Measurements from ENCODE around the gene VWA8.
A peak's percentile ranks its signal among the peaks of the same experiment; 100 is the strongest.

DNA sequence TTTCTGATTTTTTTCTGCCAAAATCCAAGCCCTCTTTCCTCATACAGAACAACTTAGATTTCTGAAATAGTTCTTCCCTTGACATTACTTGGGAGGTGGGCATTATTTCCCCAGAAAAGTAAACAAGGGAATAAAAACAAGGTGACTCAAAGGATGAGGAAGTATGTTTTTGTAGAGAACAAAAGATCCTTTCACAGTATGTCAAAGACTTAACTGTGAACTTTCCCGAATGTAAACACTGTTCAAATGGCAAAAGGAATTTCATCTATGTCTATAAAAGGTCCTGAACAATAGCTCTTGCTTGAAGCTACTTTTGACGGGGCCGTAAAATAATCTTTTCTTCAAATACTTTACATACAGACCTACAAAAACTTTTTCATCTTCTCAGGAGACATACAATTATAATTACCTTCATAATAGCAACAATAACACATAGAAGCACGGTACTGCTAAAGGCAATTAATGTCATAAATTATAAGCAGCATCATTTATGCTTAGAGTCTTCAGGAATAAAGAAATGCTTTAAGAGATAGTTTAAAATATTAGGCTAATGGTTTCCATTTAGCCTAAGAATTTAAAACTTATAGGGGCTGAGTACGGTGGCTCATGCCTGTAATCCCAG, 312.5 kb downstream of the VWA8 start:
- TF ChIP-seq, protein P1, sequence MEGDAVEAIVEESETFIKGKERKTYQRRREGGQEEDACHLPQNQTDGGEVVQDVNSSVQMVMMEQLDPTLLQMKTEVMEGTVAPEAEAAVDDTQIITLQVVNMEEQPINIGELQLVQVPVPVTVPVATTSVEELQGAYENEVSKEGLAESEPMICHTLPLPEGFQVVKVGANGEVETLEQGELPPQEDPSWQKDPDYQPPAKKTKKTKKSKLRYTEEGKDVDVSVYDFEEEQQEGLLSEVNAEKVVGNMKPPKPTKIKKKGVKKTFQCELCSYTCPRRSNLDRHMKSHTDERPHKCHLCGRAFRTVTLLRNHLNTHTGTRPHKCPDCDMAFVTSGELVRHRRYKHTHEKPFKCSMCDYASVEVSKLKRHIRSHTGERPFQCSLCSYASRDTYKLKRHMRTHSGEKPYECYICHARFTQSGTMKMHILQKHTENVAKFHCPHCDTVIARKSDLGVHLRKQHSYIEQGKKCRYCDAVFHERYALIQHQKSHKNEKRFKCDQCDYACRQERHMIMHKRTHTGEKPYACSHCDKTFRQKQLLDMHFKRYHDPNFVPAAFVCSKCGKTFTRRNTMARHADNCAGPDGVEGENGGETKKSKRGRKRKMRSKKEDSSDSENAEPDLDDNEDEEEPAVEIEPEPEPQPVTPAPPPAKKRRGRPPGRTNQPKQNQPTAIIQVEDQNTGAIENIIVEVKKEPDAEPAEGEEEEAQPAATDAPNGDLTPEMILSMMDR (IDR thresholded peaks at IDR 0.05), result no peak
- peak in 1 of 2 donors; percentile 50 for TF ChIP-seq POLR2AphosphoS5 (IDR thresholded peaks at IDR 0.05; ENCODE audit: insufficient read depth in 1 of 2, low read depth in 1 of 2)
